Measurements from ENCODE around the gene MS4A4A.

- TF ChIP-seq FOXK2 (conservative IDR thresholded peaks at IDR 0.05 in 1 of 2, IDR thresholded peaks at IDR 0.05 in 1 of 2; ENCODE audit: low read depth in 2 of 2) (no peak), CBX5 (IDR thresholded peaks at IDR 0.05; ENCODE audit: borderline replicate concordance, low read depth) (no peak), HDGF (IDR thresholded peaks at IDR 0.05) (no peak)
Observed at GRCh38 chr11:60347084-60347797, 66.8 kb downstream of the MS4A4A start.
